Activated CD4-positive, alpha-beta T cell treated with anti-CD3 and anti-CD28 coated beads for 48 hours (primary cell): ENCODE data around the gene SFT2D3.
"Not testable (repeated sequence)": the region's sequence is repeated elsewhere in the genome, so short reads cannot be mapped to it uniquely, and the experiment has no call there.

Source experiments
- DNase-seq: peaks from one replicate; pipeline ENCODE4 v3.0.0-alpha.2; 2020

The SFT2D3 gene

GRCh38 chr2:127713562-127713961, 12.3 kb downstream of the SFT2D3 start:
- DNase-seq, result no peak

- no peak for DNase-seq
Measured at GRCh38 chr2:127715778-127716449, 14.6 kb downstream of the SFT2D3 start.

- no peak for DNase-seq
Measured at GRCh38 chr2:127718271-127718670, 17.0 kb downstream of the SFT2D3 start.

- DNase-seq, result no peak
Measured at GRCh38 chr2:127719301-127720218, 18.3 kb downstream of the SFT2D3 start.

- DNase-seq, result no peak
Measured at GRCh38 chr2:127721311-127721977, 20.1 kb downstream of the SFT2D3 start.

GRCh38 chr2:127721978-127722355, 20.7 kb downstream of the SFT2D3 start:
- no peak for DNase-seq

- DNase-seq, result no peak
Measured at GRCh38 chr2:127722807-127723206, 21.5 kb downstream of the SFT2D3 start.

GRCh38 chr2:127726158-127726880, 25.0 kb downstream of the SFT2D3 start:
- DNase-seq, result no peak

GRCh38 chr2:127733113-127733815, 32.0 kb downstream of the SFT2D3 start:
- no peak for DNase-seq

GRCh38 chr2:127733816-127734537, 32.7 kb downstream of the SFT2D3 start:
- no peak for DNase-seq

- DNase-seq, result no peak
Measured at GRCh38 chr2:127735044-127735443, 33.7 kb downstream of the SFT2D3 start.

- no peak for DNase-seq
Measured at GRCh38 chr2:127735537-127736399, 34.5 kb downstream of the SFT2D3 start.

GRCh38 chr2:127737892-127738291, 36.6 kb downstream of the SFT2D3 start:
- no peak for DNase-seq

- DNase-seq, result no peak
Measured at GRCh38 chr2:127739800-127740199, 38.5 kb downstream of the SFT2D3 start.

GRCh38 chr2:127740665-127741288, 39.5 kb downstream of the SFT2D3 start:
- DNase-seq, result no peak

GRCh38 chr2:127743477-127744026, 42.3 kb downstream of the SFT2D3 start:
- DNase-seq, result no peak

- no peak for DNase-seq
Measured at GRCh38 chr2:127747621-127748020, 46.3 kb downstream of the SFT2D3 start.

GRCh38 chr2:127749537-127749936, 48.2 kb downstream of the SFT2D3 start:
- DNase-seq, result not testable (repeated sequence)

GRCh38 chr2:127753374-127753773, 52.1 kb downstream of the SFT2D3 start:
- no peak for DNase-seq

GRCh38 chr2:127754186-127754585, 52.9 kb downstream of the SFT2D3 start:
- no peak for DNase-seq
